GM23338 (cell line): ENCODE data around the gene SLC4A2. TPM values are rescaled to one million over a fixed set of nuclear protein-coding genes. Genes with fewer than 3 reads are reported as not detected.

ENCODE experiments used
- ATAC-seq: fragments of 200-7000 bp; cut with Tn5 transposase; 3 replicates; pipeline ENCODE4 v1.9.1; 2020
- DNase-seq: peaks from one replicate; pipeline ENCODE4 v3.0.0-alpha.2; 2015; ENCODE audit warnings: low spot score
- H2AFZ ChIP-seq: fragments of 200-600 bp; sonication (generic); 2 replicates; pipeline ENCODE4 v1.8.0; 2016; ENCODE audit warnings: antibody characterized with exemption, mild to moderate bottlenecking, moderate library complexity
- H3F3A ChIP-seq: fragments of 200-600 bp; sonication (generic); replicated peaks from 2 replicates; pipeline ENCODE4 v1.8.0; 2017; ENCODE audit warnings: antibody characterized with exemption, mixed run types, low read depth
- H3K27ac ChIP-seq: fragments of 200-600 bp; sonication (generic); 2 replicates; pipeline ENCODE4 v1.6.1; 2016; ENCODE audit warnings: low read depth
- H3K27me3 ChIP-seq: fragments of 200-600 bp; sonication (generic); 2 replicates; pipeline ENCODE4 v1.8.0; 2016; ENCODE audit warnings: mild to moderate bottlenecking, mixed run types, moderate library complexity; ENCODE audit not compliant: insufficient read depth
- H3K36me3 ChIP-seq: fragments of 200-600 bp; sonication (generic); 2 replicates; pipeline ENCODE4 v1.8.0; 2016; ENCODE audit warnings: mild to moderate bottlenecking; ENCODE audit not compliant: insufficient read depth
- H3K4me1 ChIP-seq: fragments of 200-600 bp; sonication (generic); 2 replicates; pipeline ENCODE4 v1.8.0; 2016; ENCODE audit warnings: mild to moderate bottlenecking, moderate library complexity; ENCODE audit not compliant: insufficient read depth
- H3K4me2 ChIP-seq: fragments of 200-600 bp; sonication (generic); 2 replicates; pipeline ENCODE4 v1.7.1; 2017; ENCODE audit warnings: mixed run types
- H3K4me3 ChIP-seq: fragments of 200-600 bp; sonication (generic); 2 replicates; pipeline ENCODE4 v1.6.1; 2016; ENCODE audit warnings: mixed run types
- H3K79me2 ChIP-seq: fragments of 200-600 bp; sonication (generic); replicated peaks from 2 replicates; pipeline ENCODE4 v1.8.0; 2017; ENCODE audit warnings: mild to moderate bottlenecking; ENCODE audit not compliant: insufficient read depth
- H3K9me2 ChIP-seq: fragments of 200-600 bp; sonication (generic); 2 replicates; pipeline ENCODE4 v1.8.0; 2017; ENCODE audit not compliant: insufficient read depth
- H4K20me1 ChIP-seq: fragments of 200-600 bp; sonication (generic); replicated peaks from 2 replicates; pipeline ENCODE4 v1.8.0; 2017; ENCODE audit warnings: mild to moderate bottlenecking; ENCODE audit not compliant: insufficient read depth
- H3K27ac Mint-ChIP-seq: 2 replicates; pipeline ENCODE4 v1.8.0; 2020; ENCODE audit warnings: inconsistent platforms, mild to moderate bottlenecking, moderate library complexity, mixed read lengths
- H3K27me3 Mint-ChIP-seq: 3 replicates; pipeline ENCODE4 v1.8.0; 2022; ENCODE audit warnings: low read depth, mild to moderate bottlenecking, moderate library complexity, mixed read lengths, inconsistent platforms; ENCODE audit not compliant: insufficient read depth, poor library complexity
- H3K36me3 Mint-ChIP-seq: 3 replicates; pipeline ENCODE4 v1.8.0; 2021; ENCODE audit warnings: low read depth, mild to moderate bottlenecking, inconsistent platforms, moderate library complexity, mixed read lengths
- H3K4me1 Mint-ChIP-seq: 3 replicates; pipeline ENCODE4 v1.8.0; 2020; ENCODE audit warnings: mild to moderate bottlenecking, inconsistent platforms, mixed read lengths
- H3K4me3 Mint-ChIP-seq: 3 replicates; pipeline ENCODE4 v1.8.0; 2021; ENCODE audit warnings: moderate library complexity, mild to moderate bottlenecking, inconsistent platforms, mixed read lengths
- H3K9me3 Mint-ChIP-seq: 3 replicates; pipeline ENCODE4 v1.8.0; 2020; ENCODE audit warnings: moderate library complexity, mild to moderate bottlenecking, inconsistent platforms, mixed read lengths
- CTCF ChIP-seq, 2 experiments: fragments of 200-600 bp in 1 of 2; sonication (generic) in 1 of 2; conservative IDR thresholded peaks; 2 replicates each; pipeline versions ENCODE4 v1.5.1 to v1.6.1; 2016 to 2017; ENCODE audit warnings: antibody characterized with exemption in 2 of 2, low read depth in 2 of 2, mild to moderate bottlenecking in 2 of 2, moderate library complexity in 1 of 2
- ETS1 ChIP-seq: IDR thresholded peaks from 2 replicates; pipeline ENCODE4 v1.6.1; 2016; ENCODE audit warnings: antibody characterized with exemption
- EZH2 ChIP-seq: fragments of 200-600 bp; sonication (generic); IDR thresholded peaks from one replicate; pipeline ENCODE4 v1.8.0; 2017; ENCODE audit warnings: antibody characterized with exemption, mild to moderate bottlenecking, low read depth; ENCODE audit not compliant: unreplicated experiment
- EZH2phosphoT487 ChIP-seq: fragments of 200-600 bp; sonication (generic); IDR thresholded peaks from one replicate; pipeline ENCODE4 v1.8.1; 2018; ENCODE audit warnings: antibody characterized with exemption; ENCODE audit not compliant: unreplicated experiment
- POLR2AphosphoS5 ChIP-seq: IDR thresholded peaks from 2 replicates; pipeline ENCODE4 v1.6.1; 2016; ENCODE audit warnings: antibody characterized with exemption, low read depth
- ZNF114 ChIP-seq: fragments of 250-450 bp; sonication (Bioruptor Pico); IDR thresholded peaks from 2 replicates; pipeline ENCODE4 v1.5.0; 2020; ENCODE audit warnings: mild to moderate bottlenecking, moderate library complexity
- polyA plus RNA-seq: library from polyadenylated mRNA; unstranded; fragments of >200 nt; fragmentation: Nextera tagmentation; extraction: Ambion mirVana; gene quantifications from 2 replicates; pipeline ENCODE4 v1.2.1, GENCODE V29; 2016
- total RNA-seq: library from RNA; depleted of rRNA; stranded (reverse); fragments of >200 nt; shearing (Covaris generic); gene quantifications from 2 replicates; pipeline ENCODE4 v1.2.3, GENCODE V29; 2014

The SLC4A2 gene
- total and polyA plus RNA-seq, 2 experiments from 2014 or later = 64.8 to 106 TPM

- Histone ChIP-seq H3K9me2 (no peaks in the 10 kb centered on the region), H2AFZ (no peak overlapping the region), H4K20me1 (no peaks in the 10 kb centered on the region), H3K4me1 (peaks cover 27% of the 10 kb centered on the region), H3K27me3 (peaks cover 21% of the 10 kb centered on the region), H3K4me3 (peak overlapping the region; percentile 75; the same call in 1 of the 2 replicates), H3K4me2 (peak overlapping the region; percentile 88; the same call in 1 of the 2 replicates), H3K79me2 (no peaks in the 10 kb centered on the region), H3F3A (0 out of 2 replicates have a peak, but pooled peaks cover 8% of the 10 kb centered on the region), H3K36me3 (no peaks in the 10 kb centered on the region), H3K27ac (no peak overlapping the region)
- Mint-ChIP-seq H3K36me3 (peaks cover 7% of the 10 kb centered on the region; the same call in 1 of the 3 replicates), H3K27me3 (peaks cover 34% of the 10 kb centered on the region), H3K4me3 (peak overlapping the region; percentile 56; the same call in 1 of the 3 replicates), H3K9me3 (no peaks in the 10 kb centered on the region), H3K27ac (no peak overlapping the region), H3K4me1 (peaks cover 40% of the 10 kb centered on the region)
- DNase-seq = no peak
- ATAC-seq = no peak
- TF ChIP-seq EZH2 (no peak), ETS1 (0 out of 2 replicates have a peak, but pooled peaks have one; percentile 12)
These were observed 47.2 kb upstream of the SLC4A2 start for GRCh38 chr7:151012031-151012692.

GRCh38 chr7:151012911-151013347 lies 46.5 kb upstream of the SLC4A2 start:
- H4K20me1 ChIP-seq = no peaks in the 10 kb centered on the region
- Mint-ChIP-seq H3K27ac (no peak overlapping the region), H3K9me3 (no peaks in the 10 kb centered on the region; the same call in 2 of the 3 replicates), H3K4me3 (peak overlapping the region; percentile 56), H3K27me3 (peaks cover 42% of the 10 kb centered on the region), H3K4me1 (peaks cover 43% of the 10 kb centered on the region), H3K36me3 (peaks cover 7% of the 10 kb centered on the region; the same call in 1 of the 3 replicates)
- H3K4me3 ChIP-seq = peak overlapping the region; percentile 75
- H3K27me3 ChIP-seq = peaks cover 28% of the 10 kb centered on the region
- H3K4me2 ChIP-seq = peak overlapping the region; percentile 88
- H2AFZ ChIP-seq = peak overlapping the region; percentile 92
- H3K27ac ChIP-seq = no peak overlapping the region
- peak; percentile 88 for DNase-seq
- peaks cover 24% of the 10 kb centered on the region for H3K4me1 ChIP-seq
- H3K79me2 ChIP-seq = no peaks in the 10 kb centered on the region
- ATAC-seq = peak; percentile 46
- H3K9me2 ChIP-seq = no peaks in the 10 kb centered on the region
- no peaks in the 10 kb centered on the region for H3K36me3 ChIP-seq
- H3F3A ChIP-seq = 0 out of 2 replicates have a peak, but pooled peaks cover 12% of the 10 kb centered on the region
- TF ChIP-seq ZNF114 (CRISPR knock-in tag) (no peak), EZH2 (no peak), POLR2AphosphoS5 (no peak), CTCF (conservative IDR thresholded peaks at IDR 0.05; ENCODE audit: low read depth in 2 of 2) (peak; percentile 66 to 73), EZH2phosphoT487 (no peak)
